C4-2B (cell line): ENCODE results near the gene THRB.

Source experiments
- ZFX ChIP-seq: fragments of 450-650 bp; IDR thresholded peaks from 2 replicates; pipeline ENCODE4 v1.6.1; 2017
- TF ChIP-seq, protein P1 (sequence below): fragments of 450-650 bp; conservative IDR thresholded peaks from 2 replicates; pipeline ENCODE4 v1.5.1; 2017; ENCODE audit warnings: mild to moderate bottlenecking

DNA sequence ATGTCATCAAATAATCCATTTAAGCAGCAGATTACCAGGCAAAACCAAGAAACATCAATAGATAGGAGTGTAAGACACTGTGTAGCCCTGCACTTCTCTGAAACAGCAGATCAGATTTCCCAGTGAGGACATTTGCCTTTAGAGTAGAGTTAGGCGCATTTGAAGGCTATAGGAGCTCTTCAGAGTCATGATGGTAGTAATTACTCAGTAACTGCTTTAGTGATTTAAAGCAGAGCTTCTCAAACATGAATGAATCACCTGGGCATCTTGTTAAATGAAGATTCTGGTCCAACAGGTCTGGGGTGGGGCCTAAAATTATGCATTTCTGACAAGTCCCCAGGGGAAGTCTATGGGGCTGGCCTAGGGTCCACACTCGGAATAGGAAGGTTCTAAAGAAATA is 36.9 kb downstream of the THRB start:
- TF ChIP-seq, protein P1, sequence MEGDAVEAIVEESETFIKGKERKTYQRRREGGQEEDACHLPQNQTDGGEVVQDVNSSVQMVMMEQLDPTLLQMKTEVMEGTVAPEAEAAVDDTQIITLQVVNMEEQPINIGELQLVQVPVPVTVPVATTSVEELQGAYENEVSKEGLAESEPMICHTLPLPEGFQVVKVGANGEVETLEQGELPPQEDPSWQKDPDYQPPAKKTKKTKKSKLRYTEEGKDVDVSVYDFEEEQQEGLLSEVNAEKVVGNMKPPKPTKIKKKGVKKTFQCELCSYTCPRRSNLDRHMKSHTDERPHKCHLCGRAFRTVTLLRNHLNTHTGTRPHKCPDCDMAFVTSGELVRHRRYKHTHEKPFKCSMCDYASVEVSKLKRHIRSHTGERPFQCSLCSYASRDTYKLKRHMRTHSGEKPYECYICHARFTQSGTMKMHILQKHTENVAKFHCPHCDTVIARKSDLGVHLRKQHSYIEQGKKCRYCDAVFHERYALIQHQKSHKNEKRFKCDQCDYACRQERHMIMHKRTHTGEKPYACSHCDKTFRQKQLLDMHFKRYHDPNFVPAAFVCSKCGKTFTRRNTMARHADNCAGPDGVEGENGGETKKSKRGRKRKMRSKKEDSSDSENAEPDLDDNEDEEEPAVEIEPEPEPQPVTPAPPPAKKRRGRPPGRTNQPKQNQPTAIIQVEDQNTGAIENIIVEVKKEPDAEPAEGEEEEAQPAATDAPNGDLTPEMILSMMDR, result no peak
- TF ChIP-seq ZFX, result no peak
